ENCODE data around the gene UGCG.

GRCh38 chr9:111926421-111926875 lies 29.8 kb downstream of the UGCG start:
- TF ChIP-seq CTCF (IDR thresholded peaks at IDR 0.05 in 2 of 3, conservative IDR thresholded peaks at IDR 0.05 in 1 of 3; ENCODE audit: insufficient read depth in 2 of 3, low read depth in 1 of 3, low read length in 3 of 3) = no peak
- no peak for TF ChIP-seq POLR2A (conservative IDR thresholded peaks at IDR 0.05)
- no peak for TF ChIP-seq MYC (IDR thresholded peaks at IDR 0.05; ENCODE audit: low read depth, low read length)
- no peak for TF ChIP-seq MYC (CRISPR knock-in tag; IDR thresholded peaks at IDR 0.05; ENCODE audit: borderline replicate concordance, low read depth)
- no peak for TF ChIP-seq ZNF175 (CRISPR knock-in tag; IDR thresholded peaks at IDR 0.05; ENCODE audit: low read depth)
